ENCODE data around the gene RAB4A. TPM values are rescaled to one million over a fixed set of nuclear protein-coding genes. Genes with fewer than 3 reads are reported as not detected.

RAB4A gene
- total and polyA plus RNA-seq, 2 of the 4 experiments (the other 2 are of a cell fraction), result 25.6 to 26.2 TPM

- Histone ChIP-seq H3K9ac (ENCODE audit: low read depth, low read length) (no peak overlapping the region), H4K5ac (ENCODE audit: low read depth, low read length) (no peak overlapping the region), H3K27ac (ENCODE audit: insufficient read depth, low read length) (no peak overlapping the region), H3K27me3 (ENCODE audit: control insufficient read depth, insufficient read depth, low read length) (peaks cover 6% of the 10 kb centered on the region; the same call in 1 of the 2 replicates), H3K56ac (ENCODE audit: extremely low read depth, insufficient read depth, low read length) (no peak overlapping the region), H3K9me3 (ENCODE audit: control insufficient read depth, insufficient read depth, low read length) (peaks cover 4% of the 10 kb centered on the region), H3K4ac (ENCODE audit: low read depth, low read length) (no peak overlapping the region), H4K91ac (ENCODE audit: insufficient read depth, low read depth, low read length) (no peak overlapping the region), H3K14ac (replicated peaks; ENCODE audit: low read depth, low read length) (no peak overlapping the region), H3K4me1 (ENCODE audit: control insufficient read depth, insufficient read depth, low read length) (no peaks in the 10 kb centered on the region; the same call in 1 of the 2 replicates), H3K79me1 (ENCODE audit: low read depth in 1 of 2, low read length in 2 of 2) (no peaks in the 10 kb centered on the region), H2BK120ac (ENCODE audit: low read depth, low read length) (no peak overlapping the region), H3K4me2 (ENCODE audit: low read depth, low read length) (no peak overlapping the region), H2AK5ac (ENCODE audit: low read depth, low read length) (no peak overlapping the region), H2BK15ac (ENCODE audit: low read depth, low read length) (no peak overlapping the region), H2BK20ac (ENCODE audit: low read depth, low read length) (no peak overlapping the region), H4K20me1 (ENCODE audit: insufficient read depth, low read length) (no peaks in the 10 kb centered on the region), H2AFZ (replicated peaks; ENCODE audit: low read length, poor library complexity) (no peak overlapping the region), H4K8ac (ENCODE audit: low read depth in 2 of 2, low read length in 2 of 2) (no peak overlapping the region), H2AK9ac (replicated peaks; ENCODE audit: low read depth, low read length, poor library complexity) (no peak overlapping the region), H3K23ac (ENCODE audit: low read depth, low read length) (no peak overlapping the region), H3K18ac (ENCODE audit: low read depth, low read length) (no peak overlapping the region), H2BK5ac (ENCODE audit: low read depth, low read length, poor library complexity, severe bottlenecking) (no peak overlapping the region), H3K4me3 (ENCODE audit: insufficient read depth, low read depth, low read length) (no peak overlapping the region), H3K9me1 (ENCODE audit: insufficient read depth, low read length) (no peaks in the 10 kb centered on the region), H3K36me3 (ENCODE audit: control insufficient read depth, insufficient read depth, low read length) (no peaks in the 10 kb centered on the region)
- WGBS, 2 experiments (ENCODE audit: extremely low coverage in 2 of 2, insufficient read length in 1 of 2), result 67% methylated on average over 2 of the region's 3 CpGs; no CpG with 5 or more reads in 1 of the 2 experiments
- no TSS peak for BruUV-seq (replicated peaks)
- dilution Hi-C loops (cut with HindIII; ENCODE audit: low sequenced_read_pairs, unreplicated experiment) (no loop called here), intact Hi-C loops (cut with micrococcal nuclease) (no loop called here), in situ Hi-C loops (cut with MboI; ENCODE audit: low sequenced_read_pairs) (no loop called here)
- TF ChIP-seq MAZ (IDR thresholded peaks at IDR 0.05; ENCODE audit: borderline replicate concordance, low read depth, low read length), result no peak
- no peak for TF ChIP-seq RCOR1 (IDR thresholded peaks at IDR 0.05; ENCODE audit: insufficient replicate concordance, low read length)
- TF ChIP-seq FOS (IDR thresholded peaks at IDR 0.05; ENCODE audit: low read depth, low read length), result no peak
- TF ChIP-seq POLR2A (IDR thresholded peaks at IDR 0.05; ENCODE audit: low read depth, low read length), result no peak
- TF ChIP-seq SMC3 (IDR thresholded peaks at IDR 0.05; ENCODE audit: low read depth, low read length), result no peak
- ATAC-seq (ENCODE audit: low read depth) (no peak), DNase-seq (no peak)
- POLR2A ChIA-PET (ENCODE audit: unreplicated experiment), result no interaction called here
- CTCF ChIA-PET, result no interaction called here
Observed at GRCh38 chr1:229244091-229244490, 26.8 kb upstream of the RAB4A start.

Data from IMR-90 (cell line).